Pancreas (tissue), 10 donors: ENCODE measurements around the gene GABBR2. TPM values are rescaled to one million over a fixed set of nuclear protein-coding genes. Genes with fewer than 3 reads are reported as not detected.

Experiments
- ATAC-seq, 4 donors: fragments of 200-7000 bp; cut with Tn5 transposase; one replicate each; pipeline versions ENCODE4 v1.8.0 to v1.9.1; 2020; ENCODE audit warnings: mild to moderate bottlenecking in 4 of 4, moderate library complexity in 4 of 4
- DNase-seq, 6 donors: peaks; one replicate each; pipeline ENCODE4 v3.0.0-alpha.2; 2020
- FAIRE-seq: peaks from 2 replicates; lab custom pipeline; 2012; peaks lifted over from hg19 to GRCh38; lab: Jason Lieb, UNC
- H3K27ac ChIP-seq, 4 donors: fragments of 200-600 bp; sonication (generic); 1 replicate in 3 of 4; 2 replicates in 1 of 4; pipeline versions ENCODE4 v1.5.0 to v1.8.0; 2020
- H3K27me3 ChIP-seq, 4 donors: fragments of 200-600 bp; one replicate each; pipeline ENCODE4 v1.8.0; 2021
- H3K36me3 ChIP-seq, 3 donors: fragments of 200-600 bp; sonication (generic) in 1 of 3; one replicate each; pipeline versions ENCODE4 v1.5.0 to v1.8.0; 2020 to 2021
- H3K4me1 ChIP-seq, 3 donors: fragments of 200-600 bp; one replicate each; pipeline ENCODE4 v1.8.0; 2021
- H3K4me3 ChIP-seq, 4 donors: fragments of 200-600 bp; sonication (generic) in 2 of 4; one replicate each; pipeline versions ENCODE4 v1.5.0 to v1.8.0; 2020 to 2021
- H3K9me3 ChIP-seq, 4 donors: fragments of 200-600 bp; one replicate each; pipeline ENCODE4 v1.8.0; 2021
- CTCF ChIP-seq, 4 donors: fragments of 200-600 bp; sonication (generic) in 3 of 4; IDR thresholded peaks; one replicate each; pipeline versions ENCODE4 v1.5.0 to v1.8.0; 2021; ENCODE audit warnings: antibody characterized with exemption in 4 of 4
- WGBS, 2 donors: extraction: QIAGEN DNeasy Blood & Tissue Kit; methylation state at CpG; one replicate each; pipeline ENCODE4 v1.1.7; 2013; 5-methylcytosine and 5-hydroxymethylcytosine counted together
- intact Hi-C, 3 donors: fragments of 100-400 bp; cut with DNase I; formaldehyde crosslinking; loops; one replicate each; pipeline versions ENCODE4 v1.11.1 to v1.14.2; 2022
- polyA plus RNA-seq, 2 donors: library from polyadenylated mRNA; stranded (reverse); fragments of 200-250 nt; gene quantifications; one replicate each; pipeline ENCODE4 v1.2.3, GENCODE V29; 2013
- total RNA-seq, 6 donors: library from RNA; stranded (reverse); fragmentation: NEBNext Ultra II Directional in 4 of 6; extraction: Animal tissue kit (Norgen Biotek cat#: 25700) in 4 of 6; gene quantifications; one replicate each; pipeline versions ENCODE4 v1.2.1 to v1.2.4, GENCODE V29; 2021 to 2023
- donor health status: healthy with polysubstance abuse.
- donor health status: DM: no; HTN: no; CAD: no; lungs with moderate emphysema.
- donor health status: DM: no; HTN: no; CAD: no.
- donor health status: control.
- donor health status: control.
- donor health status: Bipolar disorder and iron deficiency.
- donor health status: DM: yes; HTN: yes; CAD: no.
- donor health status: DM: no; HTN: no; CAD: no.
- donor health status: DM: no; HTN: no; CAD: no.
- donor health status: DM: yes; HTN: yes; CAD: no.

Gene GABBR2
- total and polyA plus RNA-seq, 8 donors, result 0.04 to 0.14 (median 0.07) TPM; not detected in 4

- WGBS, 2 donors, result 74 to 80% methylated on average over 2 of the region's 2 CpGs
Measured at GRCh38 chr9:98442541-98442940, 266.2 kb downstream of the GABBR2 start.

GRCh38 chr9:98442114-98442513 lies 266.6 kb downstream of the GABBR2 start:
- ATAC-seq, result no peak

More at GRCh38 chr9:98442541-98442940, 266.2 kb downstream of the GABBR2 start:
- Histone ChIP-seq H3K27me3 (no peaks in the 10 kb centered on the region), H3K36me3 (no peaks in the 10 kb centered on the region), H3K27ac (no peak overlapping the region), H3K9me3 (no peaks in the 10 kb centered on the region), H3K4me3 (no peak overlapping the region), H3K4me1 (no peaks in the 10 kb centered on the region)
- intact Hi-C loops, result no loop called here
- TF ChIP-seq CTCF (IDR thresholded peaks at IDR 0.05), result no peak
- DNase-seq (no peak), FAIRE-seq (no peak), ATAC-seq (no peak)

GRCh38 chr9:98438666-98439065 lies 270.1 kb downstream of the GABBR2 start:
- intact Hi-C loops, result no loop called here
- Histone ChIP-seq H3K4me1 (no peaks in the 10 kb centered on the region), H3K9me3 (no peaks in the 10 kb centered on the region), H3K4me3 (no peak overlapping the region), H3K27ac (no peak overlapping the region), H3K27me3 (no peaks in the 10 kb centered on the region), H3K36me3 (no peaks in the 10 kb centered on the region)
- TF ChIP-seq CTCF (IDR thresholded peaks at IDR 0.05), result no peak
- DNase-seq (no peak), FAIRE-seq (no peak), ATAC-seq (no peak)
- WGBS, 2 donors, result 75 to 76% methylated on average over 3 of the region's 3 CpGs

More at GRCh38 chr9:98442114-98442513, 266.6 kb downstream of the GABBR2 start:
- Histone ChIP-seq H3K36me3 (no peaks in the 10 kb centered on the region), H3K4me1 (no peaks in the 10 kb centered on the region), H3K27me3 (no peaks in the 10 kb centered on the region), H3K9me3 (no peaks in the 10 kb centered on the region), H3K27ac (no peak overlapping the region), H3K4me3 (no peak overlapping the region)
- intact Hi-C loops, result no loop called here
- FAIRE-seq (no peak), DNase-seq (no peak)
- WGBS, 2 donors, result 67 to 76% methylated on average over 3 of the region's 3 CpGs
- TF ChIP-seq CTCF (IDR thresholded peaks at IDR 0.05), result no peak

GRCh38 chr9:98437458-98438034 lies 271.2 kb downstream of the GABBR2 start:
- FAIRE-seq (no peak), ATAC-seq (no peak), DNase-seq (no peak)
- no peak for TF ChIP-seq CTCF (IDR thresholded peaks at IDR 0.05)
- no peaks in the 10 kb centered on the region for H3K27me3 ChIP-seq
- 87 to 89% methylated on average over 4 of the region's 4 CpGs for WGBS, 2 donors
- no peak overlapping the region for H3K27ac ChIP-seq
- intact Hi-C loops, result no loop called here
- no peaks in the 10 kb centered on the region for H3K36me3 ChIP-seq
- H3K4me1 ChIP-seq, result no peaks in the 10 kb centered on the region
- no peak overlapping the region for H3K4me3 ChIP-seq
- H3K9me3 ChIP-seq, result no peaks in the 10 kb centered on the region

- Histone ChIP-seq H3K27me3 (no peaks in the 10 kb centered on the region), H3K4me1 (no peaks in the 10 kb centered on the region), H3K9me3 (no peaks in the 10 kb centered on the region), H3K4me3 (no peak overlapping the region), H3K27ac (no peak overlapping the region), H3K36me3 (no peaks in the 10 kb centered on the region)
- WGBS, 2 donors, result 80 to 92% methylated on average over 4 of the region's 4 CpGs
- TF ChIP-seq CTCF (IDR thresholded peaks at IDR 0.05), result no peak
- no peak for ATAC-seq
- intact Hi-C loops, result no loop called here
- FAIRE-seq, result no peak
- DNase-seq, result no peak
Measured at GRCh38 chr9:98432960-98433359, 275.8 kb downstream of the GABBR2 start.
